Limb (tissue), 2 donors: ENCODE measurements around the gene FAM25A.
"Not testable (repeated sequence)": the region's sequence is repeated elsewhere in the genome, so short reads cannot be mapped to it uniquely, and the experiment has no call there.

Source experiments
- DNase-seq, 2 donors: peaks; one replicate each; pipeline ENCODE4 v3.0.0-alpha.2; 2016; ENCODE audit errors: extremely low spot score in 2 of 2

FAM25A gene

DNA sequence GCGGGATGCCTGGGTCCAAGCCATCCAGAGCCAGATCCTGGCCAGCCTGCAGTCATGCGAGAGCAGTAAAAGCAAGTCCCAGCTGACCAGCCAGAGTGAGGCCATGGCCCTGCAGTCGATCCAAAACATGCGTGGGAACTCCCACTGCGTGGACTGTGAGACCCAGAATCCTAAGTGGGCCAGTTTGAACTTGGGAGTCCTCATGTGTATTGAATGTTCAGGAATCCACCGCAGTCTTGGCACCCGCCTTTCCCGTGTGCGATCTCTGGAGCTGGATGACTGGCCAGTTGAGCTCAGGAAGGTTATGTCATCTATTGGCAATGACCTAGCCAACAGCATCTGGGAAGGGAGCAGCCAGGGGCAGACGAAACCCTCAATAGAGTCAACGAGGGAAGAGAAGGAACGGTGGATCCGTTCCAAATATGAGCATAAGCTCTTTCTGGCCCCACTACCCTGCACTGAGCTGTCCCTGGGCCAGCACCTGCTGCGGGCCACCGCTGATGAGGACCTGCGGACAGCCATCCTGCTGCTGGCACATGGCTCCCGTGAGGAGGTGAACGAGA lies 10.9 kb upstream of the FAM25A start:
- DNase-seq: not testable (repeated sequence)

DNA sequence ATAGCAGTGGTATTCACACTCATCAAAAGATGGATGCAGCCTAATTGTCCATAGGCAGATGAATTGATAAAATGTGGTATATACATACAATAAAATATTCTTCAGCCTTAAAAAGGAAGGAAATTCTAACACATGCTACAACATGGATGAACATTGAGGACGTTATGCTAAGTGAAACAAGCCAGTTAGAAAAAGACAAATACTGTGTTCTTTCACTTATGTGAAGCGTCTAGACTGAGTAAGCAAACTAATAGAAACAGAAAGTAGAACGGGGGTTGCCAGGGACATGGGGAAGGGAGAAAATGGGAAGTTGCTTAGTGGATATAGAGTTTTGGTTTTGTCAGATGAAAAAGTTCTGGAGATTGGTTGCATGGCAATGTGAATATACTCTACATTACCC lies 6.6 kb upstream of the FAM25A start:
- DNase-seq: not testable (repeated sequence)

DNA sequence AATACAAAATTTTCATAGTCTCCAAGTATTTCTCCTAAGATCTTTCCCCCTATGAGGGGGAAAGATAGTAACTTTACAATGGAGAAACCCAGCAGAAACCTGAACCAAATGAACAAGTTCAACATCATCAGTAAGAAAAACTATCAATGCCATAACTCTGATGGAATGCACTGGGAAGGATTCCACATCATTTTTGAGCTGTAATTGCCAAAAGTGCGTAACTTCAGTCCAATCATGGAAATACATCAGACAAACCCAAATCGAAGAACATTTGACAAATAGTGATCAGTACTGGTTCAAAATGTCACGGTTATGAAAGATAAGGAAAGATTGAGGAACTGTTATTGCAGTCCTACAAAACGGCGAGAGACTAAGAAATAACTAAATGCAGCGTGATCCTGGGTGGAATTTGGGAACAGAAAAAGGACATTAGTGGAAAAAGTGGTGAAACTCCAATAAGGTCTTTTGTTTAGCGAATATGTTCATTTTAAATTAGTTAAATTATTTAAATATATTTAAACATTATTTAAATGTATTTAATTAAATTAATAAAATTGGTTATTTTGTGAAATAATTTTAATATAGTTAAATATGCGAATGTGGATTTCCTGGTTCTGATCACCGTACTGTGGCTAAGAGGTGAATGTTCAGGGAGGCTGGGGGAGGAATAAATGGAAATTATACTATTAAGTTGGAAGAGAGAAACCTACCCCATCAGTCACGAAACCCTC lies 4.9 kb upstream of the FAM25A start:
- not testable (repeated sequence) for DNase-seq

DNA sequence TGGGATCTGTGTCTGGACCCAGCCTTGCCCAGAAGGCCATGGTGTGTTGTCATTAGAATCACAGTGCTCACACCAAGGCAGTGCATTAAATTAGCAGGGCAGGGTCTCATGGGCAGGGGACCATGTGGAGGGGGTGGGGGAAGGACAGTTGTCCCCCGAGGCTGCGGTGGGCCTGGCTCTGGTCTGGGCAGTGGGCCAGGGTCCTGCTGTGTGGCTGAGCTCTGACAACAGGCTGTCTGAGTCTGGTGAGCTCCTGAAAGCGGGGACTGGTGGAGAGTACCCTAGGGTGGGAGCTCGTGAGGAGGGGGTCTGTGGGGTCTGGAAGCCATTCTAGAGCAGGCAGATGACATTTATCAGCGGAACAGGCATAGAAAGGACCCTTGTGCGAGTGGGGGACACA lies 2.0 kb upstream of the FAM25A start:
- peak in 1 of 2 donors; percentile 38 for DNase-seq

DNA sequence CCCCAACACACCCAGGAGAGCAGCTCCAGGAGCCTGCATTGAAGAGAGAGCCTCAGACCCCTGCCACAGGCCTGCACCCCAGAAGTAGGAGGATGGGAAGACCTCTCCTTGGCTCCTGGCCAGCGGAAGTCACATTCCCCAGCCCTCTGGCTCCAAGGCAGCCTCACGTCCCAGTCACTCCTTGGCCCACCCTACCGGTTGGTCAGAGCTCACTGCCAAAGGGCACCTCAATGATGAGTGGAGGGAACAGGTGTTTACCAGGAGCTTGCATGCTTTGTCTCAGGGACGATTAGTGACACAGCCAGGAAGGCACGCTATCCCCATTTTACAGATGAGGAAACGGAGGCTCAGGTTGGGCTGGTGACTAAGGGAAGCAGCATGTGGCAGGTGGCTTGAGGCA lies 1.0 kb upstream of the FAM25A start:
- not testable (repeated sequence) for DNase-seq

DNA sequence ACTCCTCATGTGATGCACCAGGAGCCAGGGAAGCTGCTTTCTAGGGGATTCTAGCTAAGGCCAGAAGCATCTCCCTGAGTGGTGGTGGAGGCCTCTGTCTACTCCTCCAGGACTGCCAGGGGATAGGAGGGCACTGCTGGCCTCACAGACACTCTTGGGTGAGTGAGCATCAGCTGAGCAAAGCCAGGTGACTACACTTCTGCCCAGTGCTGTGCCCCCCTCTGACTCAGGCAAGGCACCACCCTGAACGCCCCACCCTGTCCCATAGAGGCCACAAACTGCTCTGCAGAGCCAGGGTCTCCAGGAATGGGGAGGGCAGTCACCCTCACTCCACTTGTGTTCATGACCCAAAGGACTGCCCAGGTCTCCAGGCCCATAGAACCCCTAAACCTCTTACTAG lies 590 bp upstream of the FAM25A start:
- DNase-seq: not testable (repeated sequence)

DNA sequence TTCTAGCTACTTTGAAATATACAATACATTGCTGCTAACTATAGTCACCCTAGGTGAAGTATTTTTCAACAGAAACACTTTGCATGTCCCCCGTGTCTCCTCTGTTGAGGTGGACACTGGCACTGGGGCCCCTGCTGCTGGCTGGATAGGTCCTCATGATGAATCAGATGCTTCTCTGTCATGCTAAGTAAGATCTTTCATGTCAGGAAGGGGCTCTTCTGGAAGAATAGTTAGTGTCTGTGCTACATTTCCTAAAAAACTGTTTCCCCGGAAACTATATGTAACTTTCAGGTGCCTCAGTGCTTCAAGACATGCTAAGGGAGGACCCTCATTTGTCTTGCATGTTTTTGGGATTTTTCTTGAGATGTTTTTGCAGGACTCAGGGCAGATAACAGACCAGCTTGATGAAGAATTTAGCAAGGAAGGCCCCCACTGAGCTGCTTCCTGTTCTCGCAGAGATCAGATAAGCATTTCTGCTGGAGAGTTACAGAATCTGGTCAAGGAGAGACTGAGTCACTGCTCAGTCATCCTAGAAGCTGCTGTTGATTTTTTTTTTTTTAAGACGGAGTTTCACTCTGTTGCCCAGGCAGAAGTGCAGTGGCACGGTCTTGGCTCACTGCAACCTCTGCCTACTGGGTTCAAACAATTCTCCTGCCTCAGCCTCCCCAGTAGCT lies 5.3 kb downstream of the FAM25A start:
- DNase-seq: not testable (repeated sequence)

DNA sequence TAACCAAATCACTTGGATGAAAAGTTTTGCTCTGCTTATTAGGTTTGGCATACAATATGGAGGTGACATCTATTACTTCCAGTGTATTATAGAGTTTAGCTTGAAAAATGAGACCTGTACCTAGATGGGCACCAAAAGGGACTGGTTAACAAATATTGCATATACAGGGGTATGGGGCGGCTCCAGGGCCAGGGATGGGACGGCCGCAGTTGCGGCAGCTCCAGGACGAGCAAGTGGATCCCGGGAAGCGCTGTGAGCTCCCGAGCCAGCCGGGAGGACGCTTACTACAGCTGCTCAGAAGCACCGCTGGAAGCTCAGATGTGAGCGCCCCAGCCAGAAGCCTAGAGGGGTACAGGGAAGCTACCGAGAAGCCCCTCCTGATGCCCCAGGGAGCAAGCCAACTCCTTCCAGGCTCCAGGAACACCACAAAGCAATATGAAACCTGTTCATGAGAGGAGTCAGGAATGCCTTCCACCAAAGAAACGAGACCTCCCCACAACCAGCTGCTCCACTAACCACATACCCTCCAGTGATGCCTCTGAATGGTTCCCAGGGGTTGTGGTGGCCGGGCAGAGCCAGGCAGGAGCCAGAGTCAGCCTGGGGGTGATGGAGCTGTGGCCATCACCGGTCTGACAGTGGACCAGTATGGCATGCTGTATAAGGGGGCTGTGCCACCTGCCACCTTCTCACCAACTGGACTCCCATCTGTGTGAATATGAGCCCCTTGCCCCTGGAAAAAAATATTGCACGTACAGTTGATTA lies 6.8 kb downstream of the FAM25A start:
- DNase-seq: not testable (repeated sequence)

DNA sequence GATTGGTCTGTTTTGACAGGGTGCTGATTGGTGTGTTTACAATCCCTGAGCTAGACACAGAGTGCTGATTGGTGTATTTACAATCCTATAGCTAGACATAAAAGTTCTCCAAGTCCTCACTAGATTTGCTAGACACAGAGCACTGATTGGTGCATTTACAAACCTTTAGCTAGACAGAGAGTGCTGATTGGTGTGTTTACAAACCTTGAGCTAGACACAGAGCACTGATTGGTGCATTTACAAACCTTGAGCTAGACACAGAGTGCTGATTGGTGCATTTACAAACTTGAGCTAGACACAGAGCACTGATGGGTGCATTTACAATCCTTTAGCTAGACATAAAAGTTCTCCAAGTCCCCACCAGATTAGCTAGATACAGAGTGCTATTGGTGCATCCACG lies 10.3 kb downstream of the FAM25A start:
- DNase-seq: not testable (repeated sequence)

DNA sequence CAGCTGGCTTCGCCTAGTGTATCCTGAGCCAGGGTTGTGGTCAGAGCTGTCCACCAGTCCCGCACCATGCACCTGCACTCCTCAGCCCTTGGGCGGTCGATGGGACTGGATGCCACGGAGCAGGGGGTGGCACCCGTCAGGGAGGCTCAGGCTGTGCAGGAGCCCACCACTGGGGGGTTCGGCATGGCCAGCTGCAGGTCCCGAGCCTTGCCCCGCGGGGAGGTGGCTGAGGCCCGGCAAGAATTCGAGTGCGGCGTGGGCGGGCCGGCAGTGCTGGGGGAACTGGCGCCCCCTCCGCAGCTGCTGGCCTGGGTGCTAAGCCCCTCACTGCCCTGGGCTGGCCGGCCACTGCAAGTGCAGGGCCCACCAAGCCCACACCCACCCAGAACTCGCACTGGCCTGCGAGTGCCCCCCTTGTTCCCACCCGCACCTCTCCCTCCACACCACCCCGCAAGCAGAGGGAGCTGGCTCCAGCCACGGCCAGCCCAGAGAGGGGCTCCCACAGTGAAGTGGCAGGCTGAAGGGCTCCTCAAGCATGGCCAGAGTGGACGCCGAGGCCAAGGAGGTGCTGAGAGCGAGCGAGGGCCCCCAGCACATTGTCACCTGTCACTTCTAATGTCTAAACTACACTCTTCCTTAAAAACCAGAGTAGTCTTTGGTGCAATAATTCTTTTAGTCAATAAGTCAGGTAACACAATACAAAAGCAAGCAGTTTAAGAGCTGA lies 11.0 kb downstream of the FAM25A start:
- DNase-seq: no peak

DNA sequence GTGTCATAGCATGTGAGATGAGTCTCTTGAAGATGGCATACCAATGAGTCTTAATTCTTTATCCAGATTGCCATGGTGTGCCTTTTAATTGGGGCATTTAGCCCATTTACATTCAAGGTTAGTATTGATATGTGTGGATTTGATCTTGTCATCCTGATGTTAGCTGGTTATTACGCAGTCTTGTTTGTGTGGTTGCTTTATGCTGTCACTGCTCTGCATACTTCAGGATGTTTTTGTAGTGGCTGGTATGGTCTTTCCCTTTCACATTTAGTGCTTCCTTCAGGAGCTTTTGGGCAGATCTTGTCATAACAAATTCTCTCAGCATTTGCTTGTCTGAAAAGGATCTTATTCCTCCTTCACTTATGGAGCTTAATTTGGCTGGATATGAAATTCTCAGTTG lies 16.5 kb downstream of the FAM25A start:
- no peak for DNase-seq

DNA sequence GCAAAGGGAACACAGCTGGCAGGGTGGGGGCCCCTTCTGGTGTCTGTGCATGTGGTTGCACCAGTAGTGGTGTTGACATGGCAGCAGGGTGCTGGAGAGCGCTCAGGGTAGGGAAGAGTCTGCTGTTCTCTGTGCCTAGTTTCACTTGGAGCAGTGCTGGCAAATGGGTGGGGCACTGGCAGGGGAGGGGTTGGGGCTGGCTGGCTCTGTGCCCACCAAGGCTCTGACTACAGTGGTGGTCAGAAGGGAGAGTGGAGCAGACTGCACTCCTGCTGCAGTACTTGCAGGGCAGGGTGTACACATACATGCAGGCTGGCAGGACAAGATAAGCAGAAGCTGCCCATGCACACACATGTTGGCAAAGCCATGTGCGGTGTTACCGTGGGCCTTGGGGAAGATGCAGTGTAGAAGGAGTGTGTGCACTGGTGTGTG lies 18.2 kb downstream of the FAM25A start:
- DNase-seq: no peak

DNA sequence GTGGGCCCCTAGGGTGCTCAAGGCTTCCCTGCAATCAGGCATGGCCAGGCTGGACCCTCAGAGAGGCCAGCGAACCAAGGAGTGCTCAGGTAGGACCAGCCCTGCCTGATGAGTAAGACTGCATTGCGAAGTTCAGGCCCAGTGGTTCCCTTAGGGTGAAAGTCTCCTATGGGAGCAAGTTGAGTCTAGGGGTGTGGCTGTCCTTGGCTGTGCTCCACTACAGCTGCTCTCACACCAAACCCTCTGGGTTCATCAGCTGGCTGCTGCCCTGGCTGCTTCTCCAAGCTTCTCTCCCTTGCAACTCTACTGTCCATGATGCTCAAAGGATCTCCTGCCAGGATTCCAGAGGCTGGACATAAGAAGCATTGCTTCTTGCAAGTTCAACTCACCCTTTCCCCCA lies 18.7 kb downstream of the FAM25A start:
- DNase-seq: no peak

DNA sequence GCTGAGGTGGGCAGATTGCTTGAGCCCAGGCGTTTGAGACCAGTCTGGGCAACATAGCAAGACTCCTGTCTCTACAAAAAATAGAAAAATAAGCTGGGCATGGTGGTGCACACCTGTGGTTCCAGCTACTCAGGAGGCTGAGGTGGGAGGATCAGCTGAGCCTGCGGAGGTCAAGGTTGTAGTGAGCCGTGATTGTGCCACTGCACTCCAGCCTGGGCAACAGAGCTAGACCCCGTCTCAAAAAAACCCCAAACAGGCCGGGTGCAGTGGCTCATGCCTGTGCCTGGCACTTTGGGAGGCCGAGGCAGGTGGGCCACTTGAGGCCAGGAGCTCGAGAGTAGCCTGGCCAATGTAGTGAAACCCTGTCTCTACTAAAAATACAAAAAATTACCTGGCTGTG lies 23.5 kb downstream of the FAM25A start:
- DNase-seq: not testable (repeated sequence)

DNA sequence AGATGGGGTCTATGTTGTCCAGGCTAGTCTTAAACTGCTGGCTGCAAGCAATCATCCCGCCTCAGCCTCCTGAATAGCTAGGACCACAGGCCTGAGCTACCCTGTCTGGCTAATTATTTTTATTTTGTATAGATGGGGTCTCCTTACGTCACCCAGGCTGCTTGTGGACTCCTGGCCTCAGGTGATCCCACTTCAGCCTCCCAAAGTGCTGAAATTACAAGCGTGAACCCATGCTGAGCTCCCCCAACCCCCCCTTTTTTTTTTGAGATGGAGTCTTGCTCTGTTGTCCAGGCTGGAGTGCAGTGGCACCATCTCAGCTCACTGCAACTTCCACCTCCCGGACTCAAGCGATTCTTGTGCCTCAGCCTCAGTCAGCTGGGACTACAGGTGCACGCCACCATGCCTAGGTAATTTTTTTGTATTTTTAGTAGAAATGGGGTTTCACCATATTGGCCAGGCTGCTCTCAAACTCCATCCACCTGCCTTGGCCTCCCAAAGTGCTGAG lies 25.4 kb downstream of the FAM25A start:
- DNase-seq: no peak

DNA sequence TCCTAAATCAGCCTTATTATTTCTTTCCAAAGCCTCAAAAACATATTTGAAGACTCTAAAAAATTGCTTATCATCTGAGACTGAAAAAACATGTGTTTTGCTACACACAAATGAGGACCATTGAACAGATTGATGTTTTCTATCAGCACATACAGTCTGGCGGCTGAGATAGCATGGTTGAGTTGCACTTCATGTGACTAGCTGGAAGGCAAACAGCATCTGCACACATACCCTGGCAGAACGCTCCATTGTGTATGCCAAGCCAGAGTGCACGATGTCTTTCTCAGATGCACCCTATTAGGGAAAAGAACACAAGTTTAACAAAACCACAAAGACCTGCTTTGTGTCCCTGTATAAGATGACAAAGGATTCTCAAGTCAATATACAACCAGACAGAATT lies 33.0 kb downstream of the FAM25A start:
- DNase-seq: no peak

DNA sequence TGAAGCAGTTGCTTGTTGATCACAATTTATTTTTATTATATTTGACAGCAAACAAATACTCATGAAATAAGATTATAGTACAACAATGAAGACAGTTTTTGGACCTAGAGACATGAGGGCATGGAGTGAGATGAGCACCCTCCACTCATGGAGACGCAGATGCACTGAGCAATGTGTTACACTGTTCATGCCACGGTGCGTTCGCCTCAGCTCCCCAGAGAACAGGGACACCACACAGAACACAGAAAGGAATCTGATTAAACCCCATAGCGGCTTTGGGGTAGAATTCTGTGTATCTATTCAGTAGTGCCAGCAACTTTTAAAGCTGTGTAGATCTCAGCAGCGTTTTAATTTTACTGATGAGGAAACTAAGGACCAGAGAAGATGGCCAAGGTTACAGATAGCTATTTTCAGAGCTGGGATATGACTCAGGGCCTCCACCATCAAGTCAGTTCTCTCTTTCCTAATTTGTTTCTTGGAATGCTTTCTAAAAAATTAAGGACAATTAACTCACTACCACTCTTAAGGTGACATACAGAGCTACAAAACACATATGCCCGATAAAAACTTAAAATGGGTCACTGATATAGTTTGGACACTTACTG lies 33.6 kb downstream of the FAM25A start:
- no peak for DNase-seq

DNA sequence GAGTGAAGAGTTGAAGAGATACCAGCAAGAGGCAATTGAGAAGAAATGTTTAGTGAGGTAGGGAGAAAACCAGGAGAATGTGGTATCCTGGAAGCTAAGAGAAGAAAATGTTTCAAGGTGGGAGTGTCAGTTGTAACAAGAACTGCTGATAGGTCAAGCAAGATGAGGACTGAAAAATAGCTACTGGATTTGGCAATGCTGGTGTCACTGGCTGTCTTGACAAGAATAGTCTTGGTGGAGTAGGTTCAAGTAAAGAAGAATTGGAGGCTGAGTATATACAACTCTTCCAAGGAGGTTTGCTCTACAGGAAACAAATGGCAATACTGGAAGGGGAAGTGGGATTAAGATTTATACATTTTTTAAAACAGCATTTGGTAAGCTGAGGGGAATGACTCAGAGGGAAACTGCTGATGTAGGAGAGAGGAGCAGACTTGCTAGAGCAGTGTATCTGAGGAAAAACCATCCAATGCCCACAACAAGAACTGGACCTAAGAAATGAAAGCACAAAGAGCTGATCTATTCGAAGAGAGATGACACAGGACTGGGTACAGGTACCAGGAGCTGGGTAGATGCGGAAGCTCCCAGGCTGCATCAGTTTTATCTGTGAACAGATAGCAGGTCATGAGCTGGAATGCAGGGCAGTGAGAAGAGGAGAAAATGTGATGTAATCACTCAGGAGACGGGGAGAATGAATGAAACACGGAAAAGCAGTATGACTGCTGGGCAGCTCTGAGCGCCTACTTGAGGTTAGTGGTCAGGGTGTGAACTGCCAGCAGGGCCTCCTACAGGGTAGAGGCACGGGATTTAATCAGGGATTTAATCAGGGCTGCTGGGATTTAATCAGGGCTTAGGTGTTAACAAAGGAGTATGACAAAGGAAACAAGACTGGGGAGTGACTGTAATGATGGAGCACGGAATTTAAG lies 34.5 kb downstream of the FAM25A start:
- DNase-seq: no peak

DNA sequence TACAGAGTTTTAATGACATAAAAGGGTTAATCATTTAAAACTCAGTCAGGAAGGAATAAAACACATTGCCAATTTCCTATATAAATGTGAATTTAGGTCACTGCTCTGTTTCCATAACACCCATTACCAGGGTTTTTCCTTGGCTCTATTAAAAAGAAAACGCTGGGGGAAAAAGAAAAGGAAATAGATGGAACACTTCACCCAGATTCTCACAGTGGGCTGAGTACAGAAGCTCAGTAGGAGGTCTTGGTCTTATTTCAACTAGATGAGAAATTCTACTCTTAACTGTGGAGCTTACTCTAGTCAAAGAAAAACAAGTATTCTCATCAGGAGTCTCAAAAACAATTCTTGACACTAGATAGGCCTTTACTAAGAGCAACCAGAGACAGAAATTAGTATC lies 38.1 kb downstream of the FAM25A start:
- DNase-seq: no peak

DNA sequence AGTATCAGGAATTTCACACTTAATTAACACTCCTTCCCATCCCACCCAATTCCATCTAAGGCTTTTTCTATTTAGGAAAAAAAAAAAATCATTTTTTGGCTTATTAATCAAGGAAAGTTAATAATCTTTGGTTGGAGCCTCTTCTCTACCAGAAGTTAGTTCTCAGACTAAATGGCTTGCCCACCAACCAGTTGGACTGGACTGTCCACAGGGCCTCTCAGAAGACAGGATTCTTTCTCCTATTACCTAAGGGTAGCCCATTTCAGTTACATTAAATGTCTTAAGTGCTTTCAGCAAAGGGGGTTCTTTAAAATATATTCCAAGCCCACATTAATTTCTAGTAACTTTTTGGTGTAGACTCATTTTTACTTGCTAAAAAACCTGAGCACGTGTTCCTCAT lies 39.3 kb downstream of the FAM25A start:
- no peak for DNase-seq
